Pancreas (tissue), 10 donors: ENCODE measurements around the gene POLR3H. TPM values are rescaled to one million over a fixed set of nuclear protein-coding genes. Genes with fewer than 3 reads are reported as not detected.
"Not testable (repeated sequence)": the region's sequence is repeated elsewhere in the genome, so short reads cannot be mapped to it uniquely, and the experiment has no call there.

ENCODE experiments used
- ATAC-seq, 4 donors: fragments of 200-7000 bp; cut with Tn5 transposase; one replicate each; pipeline versions ENCODE4 v1.8.0 to v1.9.1; 2020; ENCODE audit warnings: mild to moderate bottlenecking in 4 of 4, moderate library complexity in 4 of 4
- DNase-seq, 6 donors: peaks; one replicate each; pipeline ENCODE4 v3.0.0-alpha.2; 2020
- FAIRE-seq: peaks from 2 replicates; lab custom pipeline; 2012; peaks lifted over from hg19 to GRCh38; lab: Jason Lieb, UNC
- H3K27ac ChIP-seq, 4 donors: fragments of 200-600 bp; sonication (generic); 1 replicate in 3 of 4; 2 replicates in 1 of 4; pipeline versions ENCODE4 v1.5.0 to v1.8.0; 2020
- H3K27me3 ChIP-seq, 4 donors: fragments of 200-600 bp; one replicate each; pipeline ENCODE4 v1.8.0; 2021
- H3K36me3 ChIP-seq, 3 donors: fragments of 200-600 bp; sonication (generic) in 1 of 3; one replicate each; pipeline versions ENCODE4 v1.5.0 to v1.8.0; 2020 to 2021
- H3K4me1 ChIP-seq, 3 donors: fragments of 200-600 bp; one replicate each; pipeline ENCODE4 v1.8.0; 2021
- H3K4me3 ChIP-seq, 4 donors: fragments of 200-600 bp; sonication (generic) in 2 of 4; one replicate each; pipeline versions ENCODE4 v1.5.0 to v1.8.0; 2020 to 2021
- H3K9me3 ChIP-seq, 4 donors: fragments of 200-600 bp; one replicate each; pipeline ENCODE4 v1.8.0; 2021
- WGBS, 2 donors: extraction: QIAGEN DNeasy Blood & Tissue Kit; methylation state at CpG; one replicate each; pipeline ENCODE4 v1.1.7; 2013; 5-methylcytosine and 5-hydroxymethylcytosine counted together
- intact Hi-C, 3 donors: fragments of 100-400 bp; cut with DNase I; formaldehyde crosslinking; loops; one replicate each; pipeline versions ENCODE4 v1.11.1 to v1.14.2; 2022
- polyA plus RNA-seq, 2 donors: library from polyadenylated mRNA; stranded (reverse); fragments of 200-250 nt; gene quantifications; one replicate each; pipeline ENCODE4 v1.2.3, GENCODE V29; 2013
- total RNA-seq, 6 donors: library from RNA; stranded (reverse); fragmentation: NEBNext Ultra II Directional in 4 of 6; extraction: Animal tissue kit (Norgen Biotek cat#: 25700) in 4 of 6; gene quantifications; one replicate each; pipeline versions ENCODE4 v1.2.1 to v1.2.4, GENCODE V29; 2021 to 2023
- TF ChIP-seq, protein P1 (sequence below), 4 donors: fragments of 200-600 bp; sonication (generic) in 3 of 4; IDR thresholded peaks; one replicate each; pipeline versions ENCODE4 v1.5.0 to v1.8.0; 2021; ENCODE audit warnings: antibody characterized with exemption in 4 of 4
- donor health status: healthy with polysubstance abuse.
- donor health status: DM: no; HTN: no; CAD: no; lungs with moderate emphysema.
- donor health status: DM: no; HTN: no; CAD: no.
- donor health status: control.
- donor health status: control.
- donor health status: Bipolar disorder and iron deficiency.
- donor health status: DM: yes; HTN: yes; CAD: no.
- donor health status: DM: no; HTN: no; CAD: no.
- donor health status: DM: no; HTN: no; CAD: no.
- donor health status: DM: yes; HTN: yes; CAD: no.

The POLR3H gene
- total and polyA plus RNA-seq, 8 donors = 11.0 to 22.0 (median 14.4) TPM

DNA sequence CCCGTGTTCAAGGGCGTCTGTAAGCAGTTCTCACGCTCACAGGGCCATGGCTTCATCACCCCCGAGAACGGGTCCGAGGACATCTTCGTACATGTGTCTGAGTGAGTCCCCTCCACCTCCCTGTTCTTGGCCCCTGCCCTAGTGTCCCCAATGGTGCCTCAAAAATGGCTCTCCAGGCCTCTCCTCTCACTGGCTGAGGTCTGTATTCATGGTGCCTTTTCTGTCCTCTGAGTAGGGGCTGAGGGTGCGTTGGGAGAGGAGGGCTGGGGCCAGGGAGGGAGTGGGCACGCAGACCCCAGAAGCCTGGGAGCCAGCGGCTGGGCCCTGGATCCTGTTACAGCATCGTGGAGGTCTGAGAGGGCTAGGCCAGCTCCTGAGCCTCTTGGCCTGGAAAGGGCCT is 29.4 kb upstream of the POLR3H start:
- no peaks in the 10 kb centered on the region for H3K4me1 ChIP-seq
- H3K4me3 ChIP-seq = no peak overlapping the region
- TF ChIP-seq, protein P1, sequence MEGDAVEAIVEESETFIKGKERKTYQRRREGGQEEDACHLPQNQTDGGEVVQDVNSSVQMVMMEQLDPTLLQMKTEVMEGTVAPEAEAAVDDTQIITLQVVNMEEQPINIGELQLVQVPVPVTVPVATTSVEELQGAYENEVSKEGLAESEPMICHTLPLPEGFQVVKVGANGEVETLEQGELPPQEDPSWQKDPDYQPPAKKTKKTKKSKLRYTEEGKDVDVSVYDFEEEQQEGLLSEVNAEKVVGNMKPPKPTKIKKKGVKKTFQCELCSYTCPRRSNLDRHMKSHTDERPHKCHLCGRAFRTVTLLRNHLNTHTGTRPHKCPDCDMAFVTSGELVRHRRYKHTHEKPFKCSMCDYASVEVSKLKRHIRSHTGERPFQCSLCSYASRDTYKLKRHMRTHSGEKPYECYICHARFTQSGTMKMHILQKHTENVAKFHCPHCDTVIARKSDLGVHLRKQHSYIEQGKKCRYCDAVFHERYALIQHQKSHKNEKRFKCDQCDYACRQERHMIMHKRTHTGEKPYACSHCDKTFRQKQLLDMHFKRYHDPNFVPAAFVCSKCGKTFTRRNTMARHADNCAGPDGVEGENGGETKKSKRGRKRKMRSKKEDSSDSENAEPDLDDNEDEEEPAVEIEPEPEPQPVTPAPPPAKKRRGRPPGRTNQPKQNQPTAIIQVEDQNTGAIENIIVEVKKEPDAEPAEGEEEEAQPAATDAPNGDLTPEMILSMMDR (IDR thresholded peaks at IDR 0.05) = no peak
- no peaks in the 10 kb centered on the region for H3K9me3 ChIP-seq
- no peak overlapping the region for H3K27ac ChIP-seq
- WGBS, 2 donors = 88 to 92% methylated on average over 11 of the region's 11 CpGs
- H3K27me3 ChIP-seq = no peaks in the 10 kb centered on the region
- ATAC-seq (no peak), DNase-seq (peak in 1 of 6 donors; percentile 50), FAIRE-seq (no peak)
- intact Hi-C loops = no loop called here
- peaks cover 0 to 8% (median 0%) of the 10 kb centered on the region in 3 donors for H3K36me3 ChIP-seq

DNA sequence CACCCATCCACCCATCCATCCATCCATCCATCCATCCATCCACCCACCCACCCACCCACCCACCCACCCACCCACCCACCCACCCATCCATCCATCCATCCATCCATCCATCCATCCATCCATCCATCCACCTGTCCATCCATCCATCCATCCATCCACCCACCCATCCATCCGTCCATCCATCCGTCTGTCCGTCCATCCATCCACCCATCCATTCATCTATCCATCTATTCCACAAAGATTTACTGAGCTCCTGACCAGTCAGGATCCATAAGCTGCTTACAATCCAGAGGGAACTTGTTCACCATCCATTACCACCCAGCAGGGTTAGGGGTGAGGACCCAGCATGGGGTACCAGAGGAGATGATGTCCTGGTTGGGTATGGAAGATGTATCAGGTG is 28.0 kb upstream of the POLR3H start:
- H3K9me3 ChIP-seq, H3K4me3 ChIP-seq, DNase-seq, FAIRE-seq, ATAC-seq, H3K36me3 ChIP-seq, intact Hi-C loops, H3K27me3 ChIP-seq, H3K27ac ChIP-seq, H3K4me1 ChIP-seq: not testable (repeated sequence)
- WGBS, 2 donors = 94 to 100% methylated on average over 3 of the region's 3 CpGs

DNA sequence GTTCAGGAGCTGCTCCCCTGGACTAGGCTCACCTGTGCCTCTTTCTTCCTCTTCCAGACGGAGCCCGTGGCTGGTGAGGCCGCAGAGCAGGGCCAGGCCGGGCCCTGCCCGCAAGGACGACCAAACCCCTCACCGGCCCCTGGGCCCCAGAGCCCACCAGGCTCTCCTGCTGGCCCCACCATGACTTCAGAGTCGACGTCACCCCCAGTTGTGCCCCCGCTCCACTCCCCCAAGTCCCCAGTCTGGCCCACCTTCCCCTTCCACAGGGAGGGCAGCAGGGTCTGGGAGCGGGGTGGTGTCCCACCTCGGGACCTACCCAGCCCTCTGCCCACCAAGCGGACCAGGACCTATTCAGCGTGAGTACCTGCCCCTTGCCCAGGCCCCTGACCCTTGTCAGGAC is 27.5 kb upstream of the POLR3H start:
- H3K4me3 ChIP-seq = no peak overlapping the region
- H3K27ac ChIP-seq = no peak overlapping the region
- FAIRE-seq = no peak
- TF ChIP-seq, protein P1 (IDR thresholded peaks at IDR 0.05) = no peak
- peak in 1 of 6 donors; percentile 53 for DNase-seq
- no peaks in the 10 kb centered on the region for H3K9me3 ChIP-seq
- no peaks in the 10 kb centered on the region for H3K36me3 ChIP-seq
- WGBS, 2 donors = 95 to 96% methylated on average over 14 of the region's 14 CpGs
- no peaks in the 10 kb centered on the region for H3K4me1 ChIP-seq
- ATAC-seq = no peak
- H3K27me3 ChIP-seq = no peaks in the 10 kb centered on the region
- intact Hi-C loops = no loop called here

DNA sequence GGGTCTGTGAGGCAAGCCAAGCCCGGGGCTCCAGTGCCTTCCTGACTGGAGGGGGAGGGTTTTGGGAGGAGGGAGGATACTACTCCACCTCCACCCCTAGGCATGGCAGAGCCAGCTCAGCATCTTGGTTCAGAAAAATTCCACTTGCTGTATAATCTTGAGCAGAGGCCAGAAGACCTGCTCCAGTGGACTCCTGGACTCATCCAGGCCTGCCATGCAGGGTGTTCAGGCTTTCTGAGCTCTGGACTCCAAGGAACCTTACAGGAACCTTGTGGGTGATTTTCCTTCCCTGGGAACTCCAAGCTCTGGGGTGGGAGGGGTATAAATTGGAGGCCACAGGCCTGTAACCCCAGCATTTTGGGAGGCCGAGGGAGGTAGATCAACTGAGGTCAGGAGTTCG is 26.0 kb upstream of the POLR3H start:
- intact Hi-C loops = no loop called here
- H3K4me1 ChIP-seq = no peaks in the 10 kb centered on the region
- no peaks in the 10 kb centered on the region for H3K27me3 ChIP-seq
- DNase-seq = no peak
- H3K27ac ChIP-seq = no peak overlapping the region
- 91 to 93% methylated on average over 3 of the region's 3 CpGs for WGBS, 2 donors
- FAIRE-seq = no peak
- no peak overlapping the region for H3K4me3 ChIP-seq
- TF ChIP-seq, protein P1 (IDR thresholded peaks at IDR 0.05) = no peak
- no peaks in the 10 kb centered on the region for H3K9me3 ChIP-seq
- no peaks in the 10 kb centered on the region for H3K36me3 ChIP-seq
- no peak for ATAC-seq

DNA sequence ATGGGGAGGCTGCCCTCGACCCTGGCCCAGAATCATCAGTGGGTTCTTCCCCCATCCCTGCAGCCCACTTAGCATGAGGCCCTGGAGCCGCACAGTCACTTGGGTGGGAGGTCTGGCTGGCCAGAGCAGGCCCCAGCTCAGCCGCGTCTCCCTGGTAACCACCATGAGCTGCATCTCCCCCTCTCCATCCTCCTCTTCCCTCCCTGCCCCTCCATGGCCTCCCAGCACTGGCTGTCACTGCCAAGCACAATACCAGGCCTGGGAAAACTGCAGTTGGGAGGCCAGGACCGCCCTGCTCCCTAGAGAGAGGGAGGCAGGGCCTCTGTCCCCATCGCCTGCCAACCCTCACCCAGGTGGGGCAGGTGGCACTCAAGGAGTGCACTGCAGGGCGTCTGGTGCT is 24.5 kb upstream of the POLR3H start:
- Histone ChIP-seq H3K36me3 (no peaks in the 10 kb centered on the region), H3K27me3 (no peaks in the 10 kb centered on the region), H3K9me3 (no peaks in the 10 kb centered on the region), H3K4me1 (no peaks in the 10 kb centered on the region), H3K27ac (no peak overlapping the region), H3K4me3 (no peak overlapping the region)
- FAIRE-seq (no peak), DNase-seq (peak in 3 of 6 donors; percentile 66 to 81 (median 68)), ATAC-seq (peak; percentile 50 to 89 (median 80))
- intact Hi-C loops = no loop called here
- 60 to 64% methylated on average over 7 of the region's 7 CpGs for WGBS, 2 donors
- TF ChIP-seq, protein P1 (IDR thresholded peaks at IDR 0.05) = no peak

DNA sequence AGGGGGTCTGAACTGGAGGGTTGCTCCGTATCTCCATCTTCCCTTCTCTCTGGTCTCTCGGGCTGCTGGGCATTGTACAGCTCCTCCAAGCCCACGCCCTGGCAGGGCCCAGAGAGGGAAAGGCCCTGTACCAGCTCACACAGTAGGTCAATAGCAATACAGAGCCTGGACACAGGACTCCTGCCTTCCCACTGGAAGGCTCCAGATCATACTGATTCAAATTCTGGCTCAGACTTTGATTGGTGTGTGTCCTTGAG is 23.2 kb upstream of the POLR3H start:
- intact Hi-C loops = no loop called here
- H3K27ac ChIP-seq = no peak overlapping the region

More for the DNA sequence above, 23.2 kb upstream of the POLR3H start:
- Histone ChIP-seq H3K4me1 (peaks cover 0 to 8% (median 6%) of the 10 kb centered on the region in 3 donors), H3K27me3 (no peaks in the 10 kb centered on the region), H3K36me3 (no peaks in the 10 kb centered on the region), H3K9me3 (no peaks in the 10 kb centered on the region), H3K4me3 (no peak overlapping the region)
- ATAC-seq (no peak), FAIRE-seq (no peak), DNase-seq (no peak)
- 72 to 82% methylated on average over 3 of the region's 3 CpGs for WGBS, 2 donors
- TF ChIP-seq, protein P1 (IDR thresholded peaks at IDR 0.05) = no peak
